Gastroesophageal sphincter (tissue), 4 donors: Measurements from ENCODE around the gene GAS2L2. TPM values are rescaled to one million over a fixed set of nuclear protein-coding genes. Genes with fewer than 3 reads are reported as not detected.

Experiments used
- ATAC-seq: fragments of 150-250 bp; one replicate; pipeline ENCODE4 v1.9.1; 2016; ENCODE audit warnings: mild to moderate bottlenecking, moderate library complexity
- H3K27ac ChIP-seq, 4 donors: fragments of 200-600 bp; sonication (generic) in 3 of 4; 1 replicate in 3 of 4; 2 replicates in 1 of 4; pipeline ENCODE4 v1.5.1; 2016 to 2019
- H3K27me3 ChIP-seq: fragments of 200-600 bp; sonication (generic); one replicate; pipeline ENCODE4 v1.5.1; 2019
- H3K36me3 ChIP-seq, 2 donors: fragments of 200-600 bp; sonication (generic); one replicate each; pipeline ENCODE4 v1.5.1; 2019; ENCODE audit warnings: control low read depth in 1 of 2
- H3K4me1 ChIP-seq, 3 donors: fragments of 200-600 bp; sonication (generic); 1 replicate in 2 of 3; 2 replicates in 1 of 3; pipeline ENCODE4 v1.5.1; 2016 to 2019; ENCODE audit warnings: control low read depth in 2 of 3
- H3K4me3 ChIP-seq, 2 donors: fragments of 200-600 bp; sonication (generic); one replicate each; pipeline ENCODE4 v1.5.1; 2019; ENCODE audit warnings: mild to moderate bottlenecking in 1 of 2, moderate library complexity in 1 of 2
- H3K9me3 ChIP-seq, 3 donors: fragments of 200-600 bp; sonication (generic); one replicate each; pipeline ENCODE4 v1.5.1; 2017 to 2019; ENCODE audit warnings: control low read depth in 2 of 3
- CTCF ChIP-seq, 4 experiments: fragments of 200-600 bp in 2 of 4; fragments of 450-650 bp in 2 of 4; sonication (generic) in 1 of 4; IDR thresholded peaks; one replicate each; pipeline ENCODE4 v1.5.1; 2017 to 2019; ENCODE audit warnings: antibody characterized with exemption in 4 of 4, mild to moderate bottlenecking in 2 of 4, moderate library complexity in 2 of 4
- EP300 ChIP-seq: sonication (generic); formaldehyde crosslinking; IDR thresholded peaks from one replicate; pipeline ENCODE4 v1.6.1; 2017; ENCODE audit warnings: antibody characterized with exemption, mild to moderate bottlenecking
- POLR2A ChIP-seq, 2 donors: fragments of 450-650 bp; IDR thresholded peaks; one replicate each; pipeline ENCODE4 v1.6.1; 2017; ENCODE audit warnings: antibody characterized with exemption in 2 of 2, mild to moderate bottlenecking in 2 of 2, moderate library complexity in 1 of 2
- POLR2AphosphoS5 ChIP-seq: sonication (generic); formaldehyde crosslinking; IDR thresholded peaks from one replicate; pipeline ENCODE4 v1.6.1; 2017; ENCODE audit warnings: antibody characterized with exemption
- WGBS, 2 donors: methylation state at CpG; one replicate each; pipeline ENCODE4 v1.1.5; 2018; ENCODE audit warnings: low coverage in 1 of 2; 5-methylcytosine and 5-hydroxymethylcytosine counted together
- total RNA-seq, 4 donors: library from RNA; depleted of rRNA; stranded (reverse); fragments of >200 nt; gene quantifications; one replicate each; pipeline ENCODE4 v1.1.0, GENCODE V29; 2016

Gene GAS2L2
- total RNA-seq, 4 donors from 2014 or later = 1.5 TPM; not detected in 3

- no peaks in the 10 kb centered on the region for H3K9me3 ChIP-seq
- peak overlapping the region in 1 of 2 donors; percentile 80 for H3K4me3 ChIP-seq
- H3K4me1 ChIP-seq = peaks cover 3 to 72% (median 13%) of the 10 kb centered on the region in 3 donors
- no peaks in the 10 kb centered on the region for H3K36me3 ChIP-seq
- peaks cover 5% of the 10 kb centered on the region for H3K27me3 ChIP-seq
- H3K27ac ChIP-seq = peak overlapping the region in 3 of 4 donors; percentile 40 to 87 (median 87)
- WGBS, 2 donors = 54% methylated on average over 1 of the region's 3 CpGs; no CpG with 5 or more reads in 1 of the 2 donors
- TF ChIP-seq CTCF (IDR thresholded peaks at IDR 0.05) (no peak), POLR2AphosphoS5 (no peak), POLR2A (IDR thresholded peaks at IDR 0.05) (no peak), EP300 (no peak)
- ATAC-seq = no peak
These were observed 40.2 kb upstream of the GAS2L2 start for GRCh38 chr17:35793257-35793656.

DNA sequence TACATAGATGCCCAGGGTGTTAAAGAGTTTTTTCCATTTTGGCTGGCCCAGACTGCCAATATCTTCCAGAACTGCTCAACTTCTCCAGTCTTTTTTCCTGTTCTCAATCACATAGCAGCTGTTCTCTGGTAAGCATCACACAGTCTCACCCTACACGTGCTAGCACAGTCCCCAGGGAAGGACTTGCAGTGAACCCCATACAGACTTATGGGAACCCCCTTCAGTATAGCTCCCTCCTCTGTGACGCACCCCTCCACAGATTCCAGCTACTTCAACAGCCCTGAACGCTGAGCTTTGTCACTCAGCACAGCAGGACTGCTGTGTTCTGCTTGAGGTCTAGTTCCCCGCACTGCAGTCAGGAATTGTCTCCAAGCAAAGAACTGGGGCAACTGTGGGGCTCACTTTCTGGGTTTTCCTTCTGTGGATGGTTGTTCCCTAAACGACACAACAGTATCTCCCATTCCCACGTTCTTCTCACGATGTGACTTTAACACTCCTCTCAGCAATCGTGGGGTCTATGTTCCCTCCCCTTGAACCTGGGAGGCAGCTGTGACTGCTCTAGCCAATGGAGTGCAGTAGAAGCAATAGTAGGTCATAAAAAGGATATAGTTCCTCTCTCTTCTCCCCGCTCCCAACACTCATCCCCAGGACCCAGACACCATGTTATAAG is 38.8 kb upstream of the GAS2L2 start:
- WGBS, 2 donors = 67 to 86% methylated on average over 5 to 9 of the region's 9 CpGs
- no peaks in the 10 kb centered on the region for H3K36me3 ChIP-seq
- H3K27me3 ChIP-seq = peaks cover 5% of the 10 kb centered on the region
- no peak for ATAC-seq
- no peaks in the 10 kb centered on the region for H3K9me3 ChIP-seq
- H3K4me3 ChIP-seq = no peak overlapping the region
- no peak for TF ChIP-seq POLR2A (IDR thresholded peaks at IDR 0.05)
- no peak for TF ChIP-seq CTCF (IDR thresholded peaks at IDR 0.05)
- TF ChIP-seq POLR2AphosphoS5 = no peak
- no peak for TF ChIP-seq EP300
- peak overlapping the region in 3 of 4 donors; percentile 40 to 87 (median 87) for H3K27ac ChIP-seq
- H3K4me1 ChIP-seq = peaks cover 9 to 83% (median 17%) of the 10 kb centered on the region in 3 donors

- no peak for TF ChIP-seq POLR2AphosphoS5
- no peak for TF ChIP-seq CTCF (IDR thresholded peaks at IDR 0.05)
- TF ChIP-seq EP300 = no peak
- no peak for TF ChIP-seq POLR2A (IDR thresholded peaks at IDR 0.05)
- Histone ChIP-seq H3K4me1 (peaks cover 11 to 85% (median 16%) of the 10 kb centered on the region in 3 donors), H3K9me3 (no peaks in the 10 kb centered on the region), H3K4me3 (no peak overlapping the region), H3K27me3 (peaks cover 5% of the 10 kb centered on the region), H3K36me3 (no peaks in the 10 kb centered on the region), H3K27ac (peak overlapping the region in 2 of 4 donors; percentile 49 to 87)
- no peak for ATAC-seq
- 80 to 93% methylated on average over 3 of the region's 3 CpGs for WGBS, 2 donors
These were observed 37.8 kb upstream of the GAS2L2 start for GRCh38 chr17:35790841-35791240.

GRCh38 chr17:35788477-35789368 is 35.7 kb upstream of the GAS2L2 start:
- ATAC-seq = peak; percentile 72
- H3K27me3 ChIP-seq = no peaks in the 10 kb centered on the region
- 20 to 27% methylated on average over 1 to 2 of the region's 2 CpGs for WGBS, 2 donors
- no peak overlapping the region for H3K4me3 ChIP-seq
- H3K4me1 ChIP-seq = peaks cover 11 to 83% (median 25%) of the 10 kb centered on the region in 3 donors
- H3K27ac ChIP-seq = peak overlapping the region; percentile 61 to 81 (median 80)
- TF ChIP-seq POLR2AphosphoS5 (peak; percentile 47), CTCF (IDR thresholded peaks at IDR 0.05) (no peak), POLR2A (IDR thresholded peaks at IDR 0.05) (no peak)
- no peaks in the 10 kb centered on the region for H3K36me3 ChIP-seq
- no peaks in the 10 kb centered on the region for H3K9me3 ChIP-seq
